K562 (cell line): ENCODE measurements around the gene TMEM132E. TPM values are rescaled to one million over a fixed set of nuclear protein-coding genes. Genes with fewer than 3 reads are reported as not detected.

ENCODE experiments used
- CBFA2T3 ChIP-seq: fragments of 450-650 bp; IDR thresholded peaks from 2 replicates; pipeline ENCODE4 v1.6.1; 2017
- DPF2 ChIP-seq: fragments of 450-650 bp; IDR thresholded peaks from 2 replicates; pipeline ENCODE4 v1.6.1; 2016
- ELK3 ChIP-seq: fragments of 450-650 bp; formaldehyde crosslinking; IDR thresholded peaks from 2 replicates; pipeline ENCODE4 v1.4.0; 2020; ENCODE audit warnings: mild to moderate bottlenecking
- HMGN3 ChIP-seq: IDR thresholded peaks from 2 replicates; pipeline ENCODE4 v1.6.1; 2011; ENCODE audit warnings: borderline replicate concordance, low read depth, mild to moderate bottlenecking, mixed read lengths, low read length; ENCODE audit not compliant: insufficient read length; ENCODE audit errors: extremely low read depth
- JUND ChIP-seq, 2 experiments: IDR thresholded peaks; 2 replicates in 1 of 2; 3 replicates in 1 of 2; pipeline ENCODE4 v1.6.1; 2011; ENCODE audit warnings: borderline replicate concordance in 2 of 2, low read depth in 2 of 2, low read length in 2 of 2, improper control_type of control experiment in 1 of 2, missing biosample characterization in 1 of 2, missing genetic modification characterization in 1 of 2, missing genetic modification reagents in 1 of 2
- NCOR1 ChIP-seq: fragments of 450-650 bp; IDR thresholded peaks from 2 replicates; pipeline ENCODE4 v1.6.1; 2016; ENCODE audit warnings: mild to moderate bottlenecking, moderate library complexity
- RCOR1 ChIP-seq, 2 experiments: IDR thresholded peaks; 2 replicates each; pipeline ENCODE4 v1.6.1; 2012; ENCODE audit warnings: low read depth in 2 of 2, low read length in 2 of 2, borderline replicate concordance in 1 of 2, improper control_type of control experiment in 1 of 2
- SMARCA4 ChIP-seq: fragments of 450-650 bp; IDR thresholded peaks from 2 replicates; pipeline ENCODE4 v1.6.1; 2016
- TAL1 ChIP-seq: fragments of 450-650 bp; IDR thresholded peaks from 2 replicates; pipeline ENCODE4 v1.6.1; 2016; ENCODE audit warnings: mild to moderate bottlenecking
- TCF3 ChIP-seq: sonication (generic); formaldehyde crosslinking; IDR thresholded peaks from 2 replicates; pipeline ENCODE4 v1.4.0; 2020; ENCODE audit warnings: mild to moderate bottlenecking, missing genetic modification reagents
- ZNF217 ChIP-seq: sonication (generic); formaldehyde crosslinking; IDR thresholded peaks from 2 replicates; pipeline ENCODE4 v1.8.0; 2022; ENCODE audit warnings: mild to moderate bottlenecking, missing genetic modification reagents
- polyA plus RNA-seq, 8 experiments: library from polyadenylated mRNA; depleted of rRNA in 4 of 8; stranded (reverse) in 5 of 8; unstranded in 3 of 8; fragments of >200 nt; fragmentation: Nextera tagmentation in 2 of 8; fragmentation: Illumina TruSeq in 1 of 8; extraction: Ambion mirVana in 2 of 8; extraction: Trizol in 1 of 8; gene quantifications; 2 replicates each; pipeline versions ENCODE4 v1.2.1 to v1.2.3, GENCODE V29; 2011 to 2014; ENCODE audit warnings: inconsistent platforms in 1 of 8, missing spikeins in 1 of 8
- total RNA-seq, 7 experiments: library from RNA; depleted of rRNA in 6 of 7; stranded (reverse); fragments of >200 nt in 6 of 7; fragmentation: Illumina TruSeq in 2 of 7; extraction: Trizol in 2 of 7; gene quantifications; 2 replicates each; pipeline versions ENCODE4 v1.2.1 to v1.2.3, GENCODE V29; 2011 to 2021; ENCODE audit warnings: low replicate concordance in 1 of 7
- TF ChIP-seq, protein P1 (sequence below): fragments of 150-350 bp; IDR thresholded peaks from 2 replicates; pipeline ENCODE4 v1.6.1; 2014; ENCODE audit warnings: low read depth, mild to moderate bottlenecking, low read length, borderline replicate concordance
- TF ChIP-seq, protein P2 (sequence below): sonication (generic); formaldehyde crosslinking; IDR thresholded peaks from 2 replicates; pipeline ENCODE4 v1.8.0; 2023; ENCODE audit warnings: missing genetic modification reagents, mild to moderate bottlenecking, borderline replicate concordance

The TMEM132E gene
- total and polyA plus RNA-seq, 9 of the 15 experiments (the other 6 are each of a cell fraction or from before 2014, with no cell fraction given): not detected

GRCh38 chr17:34647511-34647910 is 68.1 kb downstream of the TMEM132E start (continued):
- TF ChIP-seq, protein P1, sequence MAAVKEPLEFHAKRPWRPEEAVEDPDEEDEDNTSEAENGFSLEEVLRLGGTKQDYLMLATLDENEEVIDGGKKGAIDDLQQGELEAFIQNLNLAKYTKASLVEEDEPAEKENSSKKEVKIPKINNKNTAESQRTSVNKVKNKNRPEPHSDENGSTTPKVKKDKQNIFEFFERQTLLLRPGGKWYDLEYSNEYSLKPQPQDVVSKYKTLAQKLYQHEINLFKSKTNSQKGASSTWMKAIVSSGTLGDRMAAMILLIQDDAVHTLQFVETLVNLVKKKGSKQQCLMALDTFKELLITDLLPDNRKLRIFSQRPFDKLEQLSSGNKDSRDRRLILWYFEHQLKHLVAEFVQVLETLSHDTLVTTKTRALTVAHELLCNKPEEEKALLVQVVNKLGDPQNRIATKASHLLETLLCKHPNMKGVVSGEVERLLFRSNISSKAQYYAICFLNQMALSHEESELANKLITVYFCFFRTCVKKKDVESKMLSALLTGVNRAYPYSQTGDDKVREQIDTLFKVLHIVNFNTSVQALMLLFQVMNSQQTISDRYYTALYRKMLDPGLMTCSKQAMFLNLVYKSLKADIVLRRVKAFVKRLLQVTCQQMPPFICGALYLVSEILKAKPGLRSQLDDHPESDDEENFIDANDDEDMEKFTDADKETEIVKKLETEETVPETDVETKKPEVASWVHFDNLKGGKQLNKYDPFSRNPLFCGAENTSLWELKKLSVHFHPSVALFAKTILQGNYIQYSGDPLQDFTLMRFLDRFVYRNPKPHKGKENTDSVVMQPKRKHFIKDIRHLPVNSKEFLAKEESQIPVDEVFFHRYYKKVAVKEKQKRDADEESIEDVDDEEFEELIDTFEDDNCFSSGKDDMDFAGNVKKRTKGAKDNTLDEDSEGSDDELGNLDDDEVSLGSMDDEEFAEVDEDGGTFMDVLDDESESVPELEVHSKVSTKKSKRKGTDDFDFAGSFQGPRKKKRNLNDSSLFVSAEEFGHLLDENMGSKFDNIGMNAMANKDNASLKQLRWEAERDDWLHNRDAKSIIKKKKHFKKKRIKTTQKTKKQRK: no peak
- TF ChIP-seq, protein P2, sequence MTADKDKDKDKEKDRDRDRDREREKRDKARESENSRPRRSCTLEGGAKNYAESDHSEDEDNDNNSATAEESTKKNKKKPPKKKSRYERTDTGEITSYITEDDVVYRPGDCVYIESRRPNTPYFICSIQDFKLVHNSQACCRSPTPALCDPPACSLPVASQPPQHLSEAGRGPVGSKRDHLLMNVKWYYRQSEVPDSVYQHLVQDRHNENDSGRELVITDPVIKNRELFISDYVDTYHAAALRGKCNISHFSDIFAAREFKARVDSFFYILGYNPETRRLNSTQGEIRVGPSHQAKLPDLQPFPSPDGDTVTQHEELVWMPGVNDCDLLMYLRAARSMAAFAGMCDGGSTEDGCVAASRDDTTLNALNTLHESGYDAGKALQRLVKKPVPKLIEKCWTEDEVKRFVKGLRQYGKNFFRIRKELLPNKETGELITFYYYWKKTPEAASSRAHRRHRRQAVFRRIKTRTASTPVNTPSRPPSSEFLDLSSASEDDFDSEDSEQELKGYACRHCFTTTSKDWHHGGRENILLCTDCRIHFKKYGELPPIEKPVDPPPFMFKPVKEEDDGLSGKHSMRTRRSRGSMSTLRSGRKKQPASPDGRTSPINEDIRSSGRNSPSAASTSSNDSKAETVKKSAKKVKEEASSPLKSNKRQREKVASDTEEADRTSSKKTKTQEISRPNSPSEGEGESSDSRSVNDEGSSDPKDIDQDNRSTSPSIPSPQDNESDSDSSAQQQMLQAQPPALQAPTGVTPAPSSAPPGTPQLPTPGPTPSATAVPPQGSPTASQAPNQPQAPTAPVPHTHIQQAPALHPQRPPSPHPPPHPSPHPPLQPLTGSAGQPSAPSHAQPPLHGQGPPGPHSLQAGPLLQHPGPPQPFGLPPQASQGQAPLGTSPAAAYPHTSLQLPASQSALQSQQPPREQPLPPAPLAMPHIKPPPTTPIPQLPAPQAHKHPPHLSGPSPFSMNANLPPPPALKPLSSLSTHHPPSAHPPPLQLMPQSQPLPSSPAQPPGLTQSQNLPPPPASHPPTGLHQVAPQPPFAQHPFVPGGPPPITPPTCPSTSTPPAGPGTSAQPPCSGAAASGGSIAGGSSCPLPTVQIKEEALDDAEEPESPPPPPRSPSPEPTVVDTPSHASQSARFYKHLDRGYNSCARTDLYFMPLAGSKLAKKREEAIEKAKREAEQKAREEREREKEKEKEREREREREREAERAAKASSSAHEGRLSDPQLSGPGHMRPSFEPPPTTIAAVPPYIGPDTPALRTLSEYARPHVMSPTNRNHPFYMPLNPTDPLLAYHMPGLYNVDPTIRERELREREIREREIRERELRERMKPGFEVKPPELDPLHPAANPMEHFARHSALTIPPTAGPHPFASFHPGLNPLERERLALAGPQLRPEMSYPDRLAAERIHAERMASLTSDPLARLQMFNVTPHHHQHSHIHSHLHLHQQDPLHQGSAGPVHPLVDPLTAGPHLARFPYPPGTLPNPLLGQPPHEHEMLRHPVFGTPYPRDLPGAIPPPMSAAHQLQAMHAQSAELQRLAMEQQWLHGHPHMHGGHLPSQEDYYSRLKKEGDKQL: no peak
- TF ChIP-seq RCOR1 (IDR thresholded peaks at IDR 0.05; ENCODE audit: borderline replicate concordance in 1 of 2, low read depth in 2 of 2, low read length in 2 of 2) (0 out of 4 replicates have a peak, but pooled peaks of 1 of the 2 experiments have one; percentile 16), TCF3 (CRISPR knock-in tag) (peak; percentile 56), ZNF217 (CRISPR knock-in tag) (no peak), SMARCA4 (peak; percentile 64; the same call in 1 of the 2 replicates), DPF2 (peak; percentile 66), HMGN3 (peak; percentile 31), CBFA2T3 (peak; percentile 73), ELK3 (CRISPR knock-in tag) (no peak), TAL1 (peak; percentile 78), JUND (IDR thresholded peaks at IDR 0.05; ENCODE audit: borderline replicate concordance, low read depth, low read length) (no peak), JUND (tag; IDR thresholded peaks at IDR 0.05; ENCODE audit: borderline replicate concordance, low read depth, low read length) (no peak; the same call in 2 of the 3 replicates), NCOR1 (peak; percentile 27; the same call in 1 of the 2 replicates)
